Caco-2 (cell line): Measurements from ENCODE around the gene AP3S2. TPM values are rescaled to one million over a fixed set of nuclear protein-coding genes. Genes with fewer than 3 reads are reported as not detected.

ENCODE experiments used
- BruUV-seq: library from RNA; stranded (reverse); fragments of 400-500 nt; replicated peaks from 2 replicates; lab custom pipeline; 2021; lab: Mats Ljungman, UMichigan
- CTCF ChIA-PET: fragments of 300-600 bp; sonication (Branson Sonifier 250); formaldehyde crosslinking; loops from one replicate; lab custom pipeline; 2022; ENCODE audit warnings: antibody characterized with exemption; lab: Charles Lee
- POLR2A ChIA-PET: fragments of 300-600 bp; sonication (Branson Sonifier 250); formaldehyde crosslinking; loops from one replicate; lab custom pipeline; 2022; ENCODE audit warnings: antibody characterized with exemption; lab: Charles Lee
- DNase-seq, 2 experiments: peaks; one replicate each; pipeline versions ENCODE4 v3.0.0 to v3.0.0-alpha.2; 2020 to 2022
- H3K27me3 ChIP-seq: replicated peaks from 2 replicates; pipeline ENCODE4 v1.6.0; 2011; ENCODE audit warnings: low read length; ENCODE audit not compliant: control insufficient read depth, insufficient read depth
- H3K36me3 ChIP-seq: 2 replicates; pipeline ENCODE4 v1.5.1; 2011; ENCODE audit warnings: low read length; ENCODE audit not compliant: control insufficient read depth, insufficient read depth
- H3K4me1 ChIP-seq: fragments of 250-450 bp; sonication (Bioruptor Pico); 2 replicates; pipeline ENCODE4 v1.5.1; 2020; ENCODE audit warnings: mild to moderate bottlenecking
- H3K4me3 ChIP-seq: 2 replicates; pipeline ENCODE4 v1.5.1; 2011; ENCODE audit warnings: low read depth, mild to moderate bottlenecking, control low read depth, low read length
- H3K9me3 ChIP-seq: fragments of 250-450 bp; sonication (Bioruptor Pico); 2 replicates; pipeline ENCODE4 v1.5.1; 2020; ENCODE audit warnings: mild to moderate bottlenecking, moderate library complexity
- H3K27ac Mint-ChIP-seq: one replicate; pipeline ENCODE4 v1.8.0; 2022; ENCODE audit warnings: mixed read lengths; ENCODE audit not compliant: unreplicated experiment
- H3K27me3 Mint-ChIP-seq: one replicate; pipeline ENCODE4 v1.8.0; 2022; ENCODE audit warnings: mixed read lengths; ENCODE audit not compliant: insufficient read depth, unreplicated experiment
- H3K36me3 Mint-ChIP-seq: one replicate; pipeline ENCODE4 v1.8.0; 2022; ENCODE audit warnings: mild to moderate bottlenecking, mixed read lengths; ENCODE audit not compliant: insufficient read depth, unreplicated experiment
- H3K4me1 Mint-ChIP-seq: one replicate; pipeline ENCODE4 v1.8.0; 2022; ENCODE audit warnings: low read depth, mixed read lengths; ENCODE audit not compliant: unreplicated experiment
- H3K4me3 Mint-ChIP-seq: one replicate; pipeline ENCODE4 v1.8.0; 2022; ENCODE audit warnings: mild to moderate bottlenecking, moderate library complexity, mixed read lengths; ENCODE audit not compliant: unreplicated experiment
- H3K9me3 Mint-ChIP-seq: one replicate; pipeline ENCODE4 v1.8.0; 2022; ENCODE audit warnings: mixed read lengths; ENCODE audit not compliant: unreplicated experiment
- CTCF ChIP-seq, 2 experiments: fragments of 200-600 bp in 1 of 2; IDR thresholded peaks; 1 replicate in 1 of 2; 2 replicates in 1 of 2; pipeline versions ENCODE4 v1.5.1 to v1.8.0; 2011 to 2022; ENCODE audit warnings: antibody characterized with exemption in 1 of 2, control low read depth in 1 of 2, inconsistent platforms in 1 of 2, low read depth in 1 of 2, low read length in 1 of 2, mild to moderate bottlenecking in 1 of 2, moderate library complexity in 1 of 2; ENCODE audit not compliant: insufficient read depth in 1 of 2, severe bottlenecking in 1 of 2, unreplicated experiment in 1 of 2
- intact Hi-C: fragments of 100-400 bp; cut with micrococcal nuclease; formaldehyde crosslinking; loops from one replicate; pipeline ENCODE4 v1.10.0; 2022; ENCODE audit not compliant: unreplicated experiment
- total RNA-seq: library from RNA; stranded (reverse); gene quantifications from 2 replicates; pipeline ENCODE4 v1.2.3, GENCODE V29; 2022

AP3S2 gene
- total RNA-seq, 1 experiment from 2014 or later: 28.1 TPM

- Mint-ChIP-seq H3K36me3 (peaks cover 11% of the 10 kb centered on the region), H3K9me3 (no peaks in the 10 kb centered on the region), H3K27ac (no peak overlapping the region), H3K27me3 (no peaks in the 10 kb centered on the region), H3K4me3 (no peak overlapping the region), H3K4me1 (peaks cover 24% of the 10 kb centered on the region)
- BruUV-seq: no TSS peak
- POLR2A ChIA-PET: no interaction called here
- H3K27me3 ChIP-seq: no peaks in the 10 kb centered on the region
- H3K4me3 ChIP-seq: no peak overlapping the region
- peaks cover 11% of the 10 kb centered on the region for H3K4me1 ChIP-seq
- CTCF ChIA-PET: no interaction called here
- no peak for DNase-seq
- H3K36me3 ChIP-seq: no peaks in the 10 kb centered on the region
- intact Hi-C loops: no loop called here
- TF ChIP-seq CTCF (IDR thresholded peaks at IDR 0.05; ENCODE audit: insufficient read depth in 1 of 2, low read depth in 1 of 2, low read length in 1 of 2, severe bottlenecking in 1 of 2, unreplicated experiment in 1 of 2): no peak
- H3K9me3 ChIP-seq: no peaks in the 10 kb centered on the region
Observed at GRCh38 chr15:89908226-89908625, 14.4 kb upstream of the AP3S2 start.

- Mint-ChIP-seq H3K4me3 (no peak overlapping the region), H3K36me3 (peaks cover 11% of the 10 kb centered on the region), H3K27me3 (no peaks in the 10 kb centered on the region), H3K4me1 (peaks cover 24% of the 10 kb centered on the region), H3K27ac (no peak overlapping the region), H3K9me3 (no peaks in the 10 kb centered on the region)
- Histone ChIP-seq H3K27me3 (no peaks in the 10 kb centered on the region), H3K36me3 (no peaks in the 10 kb centered on the region), H3K4me1 (peaks cover 8% of the 10 kb centered on the region; the same call in 1 of the 2 replicates), H3K9me3 (no peaks in the 10 kb centered on the region), H3K4me3 (no peak overlapping the region)
- no peak for DNase-seq
- TF ChIP-seq CTCF (IDR thresholded peaks at IDR 0.05; ENCODE audit: insufficient read depth in 1 of 2, low read depth in 1 of 2, low read length in 1 of 2, severe bottlenecking in 1 of 2, unreplicated experiment in 1 of 2): no peak
- ChIA-PET CTCF (no interaction called here), POLR2A (no interaction called here)
- intact Hi-C loops: no loop called here
- no TSS peak for BruUV-seq
Observed at GRCh38 chr15:89907289-89907688, 13.5 kb upstream of the AP3S2 start.

- no peaks in the 10 kb centered on the region for H3K27me3 Mint-ChIP-seq
- H3K4me1 Mint-ChIP-seq: peaks cover 11% of the 10 kb centered on the region
- Histone ChIP-seq H3K27me3 (no peaks in the 10 kb centered on the region), H3K4me1 (no peaks in the 10 kb centered on the region), H3K9me3 (no peaks in the 10 kb centered on the region), H3K36me3 (no peaks in the 10 kb centered on the region), H3K4me3 (no peak overlapping the region)
- DNase-seq: no peak
- intact Hi-C loops: no loop called here
- CTCF ChIA-PET: interaction anchor here (0.9 kb wide), 1 partner anchor 92 kb away, joined by 3 read pairs; no protein-coding TSS in a partner anchor
- H3K36me3 Mint-ChIP-seq: peaks cover 11% of the 10 kb centered on the region
- no peak overlapping the region for H3K4me3 Mint-ChIP-seq
- TF ChIP-seq CTCF (IDR thresholded peaks at IDR 0.05; ENCODE audit: insufficient read depth in 1 of 2, low read depth in 1 of 2, low read length in 1 of 2, severe bottlenecking in 1 of 2, unreplicated experiment in 1 of 2): no peak
- H3K27ac Mint-ChIP-seq: no peak overlapping the region
- no peaks in the 10 kb centered on the region for H3K9me3 Mint-ChIP-seq
- POLR2A ChIA-PET: no interaction called here
- no TSS peak for BruUV-seq
Observed at GRCh38 chr15:89905846-89906378, 12.1 kb upstream of the AP3S2 start.
